UCSD-AML1 (cell line): Measurements from ENCODE around the gene SMIM28.
"Not testable (repeated sequence)": the region's sequence is repeated elsewhere in the genome, so short reads cannot be mapped to it uniquely, and the experiment has no call there.

ENCODE experiments used
- DNase-seq: peaks from one replicate; lab custom pipeline; 2025; ENCODE audit not compliant: unreplicated experiment; lab: John Stamatoyannopoulos, UW

The SMIM28 gene

GRCh38 chr6:138377844-138378243, at the start of gene SMIM28:
TSS of gene SMIM28 (plus strand) at chr6:138377905. CDS start at chr6:138378073, 168 bp downstream.
- DNase-seq = no peak

- no peak for DNase-seq
These were observed 49.5 kb upstream of the SMIM28 start for GRCh38 chr6:138328210-138328609.

- DNase-seq = no peak
These were observed 46.9 kb upstream of the SMIM28 start for GRCh38 chr6:138330763-138331162.

- DNase-seq = no peak
These were observed 46.3 kb upstream of the SMIM28 start for GRCh38 chr6:138331444-138331843.

- DNase-seq = no peak
These were observed 45.7 kb upstream of the SMIM28 start for GRCh38 chr6:138331984-138332383.

- DNase-seq = no peak
These were observed 43.7 kb upstream of the SMIM28 start for GRCh38 chr6:138334000-138334399.

GRCh38 chr6:138334963-138335362, 42.7 kb upstream of the SMIM28 start:
- DNase-seq = no peak

- no peak for DNase-seq
These were observed 41.5 kb upstream of the SMIM28 start for GRCh38 chr6:138336221-138336620.

GRCh38 chr6:138337076-138337475, 40.6 kb upstream of the SMIM28 start:
- DNase-seq = no peak

- DNase-seq = no peak
These were observed 38.7 kb upstream of the SMIM28 start for GRCh38 chr6:138339024-138339423.

GRCh38 chr6:138341176-138341575, 36.5 kb upstream of the SMIM28 start:
- DNase-seq = no peak

GRCh38 chr6:138343112-138343511, 34.6 kb upstream of the SMIM28 start:
- no peak for DNase-seq

GRCh38 chr6:138345565-138346285, 32.0 kb upstream of the SMIM28 start:
- no peak for DNase-seq

- DNase-seq = no peak
These were observed 31.2 kb upstream of the SMIM28 start for GRCh38 chr6:138346302-138347195.

- no peak for DNase-seq
These were observed 29.8 kb upstream of the SMIM28 start for GRCh38 chr6:138347864-138348263.

- no peak for DNase-seq
These were observed 27.8 kb upstream of the SMIM28 start for GRCh38 chr6:138349891-138350290.

GRCh38 chr6:138357928-138358327, 19.8 kb upstream of the SMIM28 start:
- no peak for DNase-seq

GRCh38 chr6:138368684-138369083, 9.0 kb upstream of the SMIM28 start:
- DNase-seq = not testable (repeated sequence)

GRCh38 chr6:138370631-138371451, 6.9 kb upstream of the SMIM28 start:
- DNase-seq = no peak

- DNase-seq = no peak
These were observed 6.3 kb upstream of the SMIM28 start for GRCh38 chr6:138371452-138371711.

GRCh38 chr6:138371720-138372119, 6.0 kb upstream of the SMIM28 start:
- no peak for DNase-seq
